Measurements from ENCODE around the gene SLC25A23.

DNA sequence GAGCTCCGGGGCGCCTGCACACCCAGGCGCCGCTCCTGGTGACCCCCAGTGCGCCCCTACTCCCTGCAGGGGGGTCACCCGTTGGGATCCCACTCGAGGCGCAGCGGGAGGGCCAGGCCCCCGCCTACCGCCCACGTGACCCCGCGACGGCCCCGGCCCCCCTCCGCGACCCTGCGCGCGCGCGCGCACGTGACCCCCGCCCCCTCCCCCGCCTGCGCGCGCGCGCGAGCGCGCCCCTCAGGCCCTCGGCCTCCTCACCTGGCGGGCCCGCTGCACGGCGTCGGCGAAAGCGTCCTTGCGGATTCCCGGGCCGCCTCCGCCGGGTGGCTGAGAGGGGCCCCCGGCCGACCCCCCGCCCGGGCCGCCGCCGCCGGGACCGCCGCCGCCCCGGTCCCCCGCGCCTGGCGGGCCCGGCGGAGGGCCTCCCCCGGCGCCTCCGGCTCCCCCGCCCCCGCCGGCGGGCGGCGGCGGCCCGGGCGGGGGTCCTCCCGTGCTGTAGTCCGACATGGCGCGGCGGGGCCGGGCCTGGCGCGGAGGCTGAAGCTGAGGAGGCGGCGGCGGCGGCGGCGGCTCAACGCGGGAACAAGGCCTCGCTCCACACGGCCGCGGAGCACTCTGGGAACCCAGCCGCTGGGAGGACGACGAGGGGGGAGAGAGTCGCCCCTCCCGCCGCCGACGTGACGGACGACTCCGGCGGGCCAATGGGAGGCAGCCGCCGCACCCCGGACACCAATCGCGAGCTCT, 35.2 kb downstream of the SLC25A23 start, which contains the start of gene KHSRP:
- TF ChIP-seq, protein P1, sequence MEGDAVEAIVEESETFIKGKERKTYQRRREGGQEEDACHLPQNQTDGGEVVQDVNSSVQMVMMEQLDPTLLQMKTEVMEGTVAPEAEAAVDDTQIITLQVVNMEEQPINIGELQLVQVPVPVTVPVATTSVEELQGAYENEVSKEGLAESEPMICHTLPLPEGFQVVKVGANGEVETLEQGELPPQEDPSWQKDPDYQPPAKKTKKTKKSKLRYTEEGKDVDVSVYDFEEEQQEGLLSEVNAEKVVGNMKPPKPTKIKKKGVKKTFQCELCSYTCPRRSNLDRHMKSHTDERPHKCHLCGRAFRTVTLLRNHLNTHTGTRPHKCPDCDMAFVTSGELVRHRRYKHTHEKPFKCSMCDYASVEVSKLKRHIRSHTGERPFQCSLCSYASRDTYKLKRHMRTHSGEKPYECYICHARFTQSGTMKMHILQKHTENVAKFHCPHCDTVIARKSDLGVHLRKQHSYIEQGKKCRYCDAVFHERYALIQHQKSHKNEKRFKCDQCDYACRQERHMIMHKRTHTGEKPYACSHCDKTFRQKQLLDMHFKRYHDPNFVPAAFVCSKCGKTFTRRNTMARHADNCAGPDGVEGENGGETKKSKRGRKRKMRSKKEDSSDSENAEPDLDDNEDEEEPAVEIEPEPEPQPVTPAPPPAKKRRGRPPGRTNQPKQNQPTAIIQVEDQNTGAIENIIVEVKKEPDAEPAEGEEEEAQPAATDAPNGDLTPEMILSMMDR (IDR thresholded peaks at IDR 0.05; ENCODE audit: borderline replicate concordance, extremely low read depth, low read length, poor library complexity, severe bottlenecking) = no peak
- no peak for TF ChIP-seq EZH2 (IDR thresholded peaks at IDR 0.05; ENCODE audit: borderline replicate concordance, low read depth, low read length, severe bottlenecking)
